GM18858 (cell line): ENCODE results near the gene CDKN1A.
"Not testable (repeated sequence)": the region's sequence is repeated elsewhere in the genome, so short reads cannot be mapped to it uniquely, and the experiment has no call there.

Source experiments
- ATAC-seq: cut with Tn5 transposase; IDR thresholded peaks from one replicate; pipeline ENCODE4 v1.9.1; 2021; ENCODE audit not compliant: unreplicated experiment

CDKN1A gene

GRCh38 chr6:36718560-36718959 is 40.0 kb downstream of the CDKN1A start:
- no peak for ATAC-seq

- no peak for ATAC-seq
Observed at GRCh38 chr6:36719126-36719525, 40.6 kb downstream of the CDKN1A start.

- no peak for ATAC-seq
Observed at GRCh38 chr6:36720251-36721141, 42.0 kb downstream of the CDKN1A start.

- no peak for ATAC-seq
Observed at GRCh38 chr6:36721369-36722140, 43.0 kb downstream of the CDKN1A start.

GRCh38 chr6:36722365-36722764 is 43.9 kb downstream of the CDKN1A start:
- no peak for ATAC-seq

GRCh38 chr6:36722879-36723278 is 44.4 kb downstream of the CDKN1A start:
- ATAC-seq, result no peak

GRCh38 chr6:36723992-36724391 is 45.5 kb downstream of the CDKN1A start:
- ATAC-seq, result not testable (repeated sequence)

GRCh38 chr6:36724514-36725390 is 46.2 kb downstream of the CDKN1A start:
- ATAC-seq, result no peak

- no peak for ATAC-seq
Observed at GRCh38 chr6:36725581-36725980, 47.1 kb downstream of the CDKN1A start.

- no peak for ATAC-seq
Observed at GRCh38 chr6:36727505-36728021, 49.0 kb downstream of the CDKN1A start.

GRCh38 chr6:36728289-36729160 is 50.0 kb downstream of the CDKN1A start:
- ATAC-seq, result no peak

- ATAC-seq, result no peak
Observed at GRCh38 chr6:36729161-36729524, 50.6 kb downstream of the CDKN1A start.

GRCh38 chr6:36730424-36731380 is 52.2 kb downstream of the CDKN1A start:
- ATAC-seq, result no peak

- ATAC-seq, result no peak
Observed at GRCh38 chr6:36731622-36732310, 53.3 kb downstream of the CDKN1A start.

- no peak for ATAC-seq
Observed at GRCh38 chr6:36733300-36733699, 54.8 kb downstream of the CDKN1A start.

GRCh38 chr6:36734486-36735060 is 56.1 kb downstream of the CDKN1A start:
- no peak for ATAC-seq

GRCh38 chr6:36735110-36736071 is 56.9 kb downstream of the CDKN1A start:
- ATAC-seq, result no peak
